Activated CD8-positive, alpha-beta T cell treated with anti-CD3 and anti-CD28 coated beads, Interleukin-2, amount 10 ng/mL, durations not matched to agents 7 days and 5 days (primary cell): ENCODE data around the gene SGCB. TPM values are rescaled to one million over a fixed set of nuclear protein-coding genes. Genes with fewer than 3 reads are reported as not detected.

Experiments used
- ATAC-seq: fragments of 150-1000 bp; cut with Tn5 transposase; one replicate; pipeline ENCODE4 v1.10.0; 2021; ENCODE audit warnings: moderate library complexity
- CTCF ChIA-PET: fragments of 350-600 bp; sonication (Branson Sonifier 250); formaldehyde crosslinking; loops from one replicate; lab custom pipeline; 2021; ENCODE audit warnings: antibody characterized with exemption; lab: Charles Lee
- POLR2A ChIA-PET: fragments of 350-600 bp; sonication (Branson Sonifier 250); formaldehyde crosslinking; loops from one replicate; lab custom pipeline; 2021; ENCODE audit warnings: antibody characterized with exemption; lab: Charles Lee
- DNase-seq: peaks from one replicate; pipeline ENCODE4 v3.0.0-alpha.2; 2020
- H3K27ac Mint-ChIP-seq: one replicate; pipeline ENCODE4 v1.8.0; 2021; ENCODE audit warnings: mild to moderate bottlenecking, mixed read lengths
- H3K27me3 Mint-ChIP-seq: one replicate; pipeline ENCODE4 v1.8.0; 2021; ENCODE audit warnings: low read depth, mixed read lengths
- H3K36me3 Mint-ChIP-seq: one replicate; pipeline ENCODE4 v1.8.0; 2021; ENCODE audit warnings: low read depth, mixed read lengths
- H3K4me1 Mint-ChIP-seq: one replicate; pipeline ENCODE4 v1.8.0; 2021; ENCODE audit warnings: low read depth, mixed read lengths
- H3K4me3 Mint-ChIP-seq: one replicate; pipeline ENCODE4 v1.8.0; 2021; ENCODE audit warnings: mild to moderate bottlenecking, mixed read lengths
- H3K9me3 Mint-ChIP-seq: one replicate; pipeline ENCODE4 v1.8.0; 2022; ENCODE audit warnings: mixed read lengths; ENCODE audit not compliant: insufficient read depth
- total RNA-seq, 2 experiments: library from RNA; stranded (reverse); gene quantifications; one replicate each; pipeline ENCODE4 v1.2.3, GENCODE V29; 2021

The SGCB gene
- total RNA-seq, 2 experiments from 2014 or later, result 8.1 to 13.0 TPM

- H3K27ac Mint-ChIP-seq, result no peak overlapping the region
- peak overlapping the region; percentile 70 for H3K4me3 Mint-ChIP-seq
- no peaks in the 10 kb centered on the region for H3K36me3 Mint-ChIP-seq
- ChIA-PET POLR2A (no interaction called here), CTCF (no interaction called here)
- no peaks in the 10 kb centered on the region for H3K9me3 Mint-ChIP-seq
- DNase-seq (peak; percentile 20), ATAC-seq (peak; percentile 59)
- peaks cover 15% of the 10 kb centered on the region for H3K4me1 Mint-ChIP-seq
- peaks cover 61% of the 10 kb centered on the region for H3K27me3 Mint-ChIP-seq
Measured at GRCh38 chr4:52051615-52052474, 13.7 kb upstream of the SGCB start.

- Mint-ChIP-seq H3K27me3 (peaks cover 66% of the 10 kb centered on the region), H3K36me3 (no peaks in the 10 kb centered on the region), H3K4me3 (peak within 1 kb of the TSS; percentile 70), H3K4me1 (peaks cover 15% of the 10 kb centered on the region), H3K27ac (no peak within 1 kb of the TSS), H3K9me3 (no peaks in the 10 kb centered on the region)
- peak; percentile 74 for ATAC-seq
- DNase-seq, result no peak
- CTCF ChIA-PET, result no interaction called here
- POLR2A ChIA-PET, result no interaction called here
Measured at GRCh38 chr4:52051213-52051614, 13.1 kb upstream of the SGCB start, which contains the start of gene SPATA18. SPATA18 (plus strand) TSS chr4:52051304; CDS start chr4:52051705, 401 bp downstream.

GRCh38 chr4:52049266-52049665, 11.2 kb upstream of the SGCB start:
- POLR2A ChIA-PET, result no interaction called here
- H3K4me3 Mint-ChIP-seq, result no peak overlapping the region

GRCh38 chr4:52045028-52045427, 6.9 kb upstream of the SGCB start:
- Mint-ChIP-seq H3K27me3 (peaks cover 51% of the 10 kb centered on the region), H3K4me1 (no peaks in the 10 kb centered on the region), H3K4me3 (no peak overlapping the region), H3K36me3 (no peaks in the 10 kb centered on the region), H3K27ac (no peak overlapping the region), H3K9me3 (no peaks in the 10 kb centered on the region)
- ATAC-seq (no peak), DNase-seq (no peak)
- ChIA-PET CTCF (no interaction called here), POLR2A (no interaction called here)

More at GRCh38 chr4:52049266-52049665, 11.2 kb upstream of the SGCB start:
- DNase-seq (no peak), ATAC-seq (no peak)
- Mint-ChIP-seq H3K27ac (no peak overlapping the region), H3K27me3 (peaks cover 56% of the 10 kb centered on the region), H3K36me3 (no peaks in the 10 kb centered on the region), H3K4me1 (peaks cover 15% of the 10 kb centered on the region), H3K9me3 (no peaks in the 10 kb centered on the region)
- CTCF ChIA-PET, result no interaction called here

- Mint-ChIP-seq H3K4me3 (peak overlapping the region; percentile 83), H3K27ac (peak overlapping the region; percentile 66), H3K36me3 (no peaks in the 10 kb centered on the region), H3K27me3 (peaks cover 35% of the 10 kb centered on the region), H3K4me1 (peaks cover 23% of the 10 kb centered on the region), H3K9me3 (no peaks in the 10 kb centered on the region)
- CTCF ChIA-PET, result interaction anchor here (1.5 kb wide), 1 partner anchor 141 kb away, joined by 5 read pairs; no protein-coding TSS in a partner anchor
- POLR2A ChIA-PET, result no interaction called here
- peak; percentile 61 for ATAC-seq
- peak; percentile 46 for DNase-seq
Measured at GRCh38 chr4:52037689-52038102, 403 bp downstream of the SGCB start.

- DNase-seq, result no peak
- Mint-ChIP-seq H3K27me3 (peaks cover 30% of the 10 kb centered on the region), H3K4me1 (peaks cover 23% of the 10 kb centered on the region), H3K27ac (peak overlapping the region; percentile 66), H3K4me3 (peak overlapping the region; percentile 83), H3K36me3 (peaks cover 1% of the 10 kb centered on the region), H3K9me3 (no peaks in the 10 kb centered on the region)
- POLR2A ChIA-PET, result no interaction called here
- no peak for ATAC-seq
- CTCF ChIA-PET, result interaction anchor here (1.5 kb wide), 2 partner anchors 11 to 141 kb away, joined by 5 read pairs; no protein-coding TSS in a partner anchor
Measured at GRCh38 chr4:52036886-52037530, 1.1 kb downstream of the SGCB start.

- DNase-seq (no peak), ATAC-seq (no peak)
- ChIA-PET CTCF (no interaction called here), POLR2A (no interaction called here)
- Mint-ChIP-seq H3K36me3 (peaks cover 9% of the 10 kb centered on the region), H3K9me3 (no peaks in the 10 kb centered on the region), H3K4me1 (peaks cover 23% of the 10 kb centered on the region), H3K4me3 (no peak overlapping the region), H3K27me3 (peaks cover 16% of the 10 kb centered on the region), H3K27ac (no peak overlapping the region)
Measured at GRCh38 chr4:52035190-52035589, 2.9 kb downstream of the SGCB start.

- no peak for ATAC-seq
- H3K36me3 Mint-ChIP-seq, result peaks cover 19% of the 10 kb centered on the region
- H3K4me1 Mint-ChIP-seq, result peaks cover 12% of the 10 kb centered on the region
- no peaks in the 10 kb centered on the region for H3K9me3 Mint-ChIP-seq
- no peak overlapping the region for H3K27ac Mint-ChIP-seq
- no peak overlapping the region for H3K4me3 Mint-ChIP-seq
- H3K27me3 Mint-ChIP-seq, result peaks cover 3% of the 10 kb centered on the region
- DNase-seq, result no peak
- ChIA-PET CTCF (no interaction called here), POLR2A (no interaction called here)
Measured at GRCh38 chr4:52032005-52032404, 6.1 kb downstream of the SGCB start.

GRCh38 chr4:52028970-52029369, 9.1 kb downstream of the SGCB start:
- DNase-seq, result no peak
- no peaks in the 10 kb centered on the region for H3K4me1 Mint-ChIP-seq
- no peak overlapping the region for H3K27ac Mint-ChIP-seq
- peaks cover 23% of the 10 kb centered on the region for H3K36me3 Mint-ChIP-seq
- CTCF ChIA-PET, result no interaction called here
- H3K9me3 Mint-ChIP-seq, result no peaks in the 10 kb centered on the region
- no peaks in the 10 kb centered on the region for H3K27me3 Mint-ChIP-seq
- ATAC-seq, result no peak
- POLR2A ChIA-PET, result no interaction called here
- H3K4me3 Mint-ChIP-seq, result no peak overlapping the region

GRCh38 chr4:52019936-52020657, 18.0 kb downstream of the SGCB start, which contains the start of gene LRRC66:
LRRC66 (minus strand) TSS chr4:52020363; CDS start chr4:52017613, 2,750 bp downstream.
- no peaks in the 10 kb centered on the region for H3K36me3 Mint-ChIP-seq
- no peaks in the 10 kb centered on the region for H3K9me3 Mint-ChIP-seq
- ATAC-seq, result no peak
- H3K4me3 Mint-ChIP-seq, result no peak within 1 kb of the TSS
- no peak within 1 kb of the TSS for H3K27ac Mint-ChIP-seq
- H3K4me1 Mint-ChIP-seq, result no peaks in the 10 kb centered on the region
- ChIA-PET CTCF (interaction anchor here (0.6 to 1.3 kb wide), 2 partner anchors 115 to 124 kb away, joined by 3 to 4 read pairs; no protein-coding TSS in a partner anchor), POLR2A (no interaction called here)
- H3K27me3 Mint-ChIP-seq, result no peaks in the 10 kb centered on the region
- DNase-seq, result no peak

- Mint-ChIP-seq H3K9me3 (no peaks in the 10 kb centered on the region), H3K4me1 (no peaks in the 10 kb centered on the region), H3K36me3 (no peaks in the 10 kb centered on the region), H3K27ac (no peak overlapping the region), H3K27me3 (no peaks in the 10 kb centered on the region), H3K4me3 (no peak overlapping the region)
- no peak for DNase-seq
- CTCF ChIA-PET, result no interaction called here
- ATAC-seq, result no peak
- POLR2A ChIA-PET, result no interaction called here
Measured at GRCh38 chr4:52017814-52018213, 20.3 kb downstream of the SGCB start.
